Stimulated activated CD8-positive, alpha-beta memory T cell treated with anti-CD3 and anti-CD28 coated beads, Interleukin-4, amount 100 ng/mL, for 24 hours (primary cell): ENCODE data around the gene SHANK3.

Source experiments
- DNase-seq: peaks from one replicate; pipeline ENCODE4 v3.0.0-alpha.2; 2020; ENCODE audit warnings: low read depth

SHANK3 gene

DNA sequence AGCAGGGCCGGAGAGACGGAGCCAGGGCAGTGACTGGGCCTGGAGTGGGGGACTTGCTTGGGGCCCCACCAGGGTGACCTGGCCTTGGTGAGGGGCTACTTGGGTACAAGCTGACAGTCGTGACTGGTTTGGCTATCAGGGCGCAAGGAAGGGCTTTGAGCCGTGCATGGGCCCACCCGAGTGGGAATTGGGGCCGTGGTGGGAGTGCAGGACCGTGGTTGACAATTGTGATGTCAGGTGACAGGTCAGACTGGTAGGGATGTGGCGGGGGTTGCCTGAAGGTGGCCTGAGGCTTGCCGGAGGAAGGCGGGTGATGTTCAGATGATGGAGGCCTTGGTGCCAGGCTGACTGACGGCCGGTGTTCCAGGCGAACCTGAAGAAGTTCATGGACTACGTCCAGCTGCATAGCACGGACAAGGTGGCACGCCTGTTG is 5.6 kb downstream of the SHANK3 start:
- DNase-seq: no peak

DNA sequence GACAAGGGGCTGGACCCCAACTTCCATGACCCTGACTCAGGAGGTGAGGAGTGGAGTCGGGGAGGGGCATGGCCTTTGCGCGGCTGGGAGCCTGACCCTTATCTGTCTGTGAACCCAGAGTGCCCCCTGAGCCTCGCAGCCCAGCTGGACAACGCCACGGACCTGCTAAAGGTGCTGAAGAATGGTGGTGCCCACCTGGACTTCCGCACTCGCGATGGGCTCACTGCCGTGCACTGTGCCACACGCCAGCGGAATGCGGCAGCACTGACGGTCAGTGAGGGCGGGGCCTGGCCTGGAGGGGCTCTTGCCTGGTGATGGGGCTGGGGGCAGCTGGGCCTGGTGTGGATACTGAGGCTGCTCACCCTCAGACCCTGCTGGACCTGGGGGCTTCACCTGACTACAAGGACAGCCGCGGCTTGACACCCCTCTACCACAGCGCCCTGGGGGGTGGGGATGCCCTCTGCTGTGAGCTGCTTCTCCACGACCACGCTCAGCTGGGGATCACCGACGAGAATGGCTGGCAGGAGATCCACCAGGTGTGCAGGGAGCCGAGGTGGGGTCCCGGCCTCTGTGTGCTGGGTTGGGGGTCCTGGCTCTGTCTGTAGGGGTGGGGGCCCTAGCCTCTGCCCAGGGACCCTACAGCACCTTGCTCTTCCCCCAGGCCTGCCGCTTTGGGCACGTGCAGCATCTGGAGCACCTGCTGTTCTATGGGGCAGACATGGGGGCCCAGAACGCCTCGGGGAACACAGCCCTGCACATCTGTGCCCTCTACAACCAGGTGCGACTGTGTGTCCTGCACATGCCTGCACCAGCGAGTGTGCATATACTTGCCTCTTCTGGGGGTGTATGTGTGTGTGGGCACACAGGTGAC is 6.3 kb downstream of the SHANK3 start:
- DNase-seq: no peak

DNA sequence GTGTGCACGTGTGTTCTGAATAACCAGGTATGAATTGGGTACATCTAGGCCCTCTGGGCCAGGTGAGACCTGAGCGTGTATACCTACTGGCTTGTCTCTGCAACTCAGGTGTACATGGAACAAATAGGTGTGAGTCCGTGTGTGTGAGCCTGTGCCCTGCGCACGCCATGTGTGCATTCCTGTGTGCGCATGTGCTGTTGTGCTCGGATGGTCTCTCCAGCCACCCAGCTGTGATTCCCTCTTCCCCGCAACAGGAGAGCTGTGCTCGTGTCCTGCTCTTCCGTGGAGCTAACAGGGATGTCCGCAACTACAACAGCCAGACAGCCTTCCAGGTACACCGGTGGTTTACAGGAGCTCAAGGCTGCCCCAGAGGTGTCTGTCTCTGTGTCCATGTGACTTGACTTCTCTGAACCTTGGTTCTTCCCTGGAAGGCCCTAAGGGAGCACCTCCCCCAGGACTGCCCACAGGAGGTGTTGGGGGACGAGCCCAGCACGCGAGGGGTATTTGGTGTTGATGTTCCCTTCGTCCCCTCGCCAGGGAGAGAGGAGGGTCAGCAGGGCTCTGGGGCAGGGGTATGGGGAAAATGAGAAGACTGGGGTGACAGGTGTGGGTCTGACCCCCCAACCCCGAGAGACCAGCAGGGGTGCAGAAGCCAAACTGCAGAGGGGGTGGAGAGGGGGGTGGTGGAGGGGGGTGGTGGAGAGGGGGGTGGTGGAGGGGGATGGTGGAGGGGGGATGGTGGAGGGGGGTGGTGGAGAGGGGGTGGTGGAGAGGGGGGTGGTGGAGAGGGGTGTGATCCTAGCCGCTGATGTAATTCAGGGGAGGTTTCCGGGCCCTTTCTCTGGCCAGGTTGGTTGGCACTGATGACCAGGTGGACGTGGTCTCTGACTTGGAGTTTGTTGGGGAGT is 10.7 kb downstream of the SHANK3 start:
- no peak for DNase-seq

DNA sequence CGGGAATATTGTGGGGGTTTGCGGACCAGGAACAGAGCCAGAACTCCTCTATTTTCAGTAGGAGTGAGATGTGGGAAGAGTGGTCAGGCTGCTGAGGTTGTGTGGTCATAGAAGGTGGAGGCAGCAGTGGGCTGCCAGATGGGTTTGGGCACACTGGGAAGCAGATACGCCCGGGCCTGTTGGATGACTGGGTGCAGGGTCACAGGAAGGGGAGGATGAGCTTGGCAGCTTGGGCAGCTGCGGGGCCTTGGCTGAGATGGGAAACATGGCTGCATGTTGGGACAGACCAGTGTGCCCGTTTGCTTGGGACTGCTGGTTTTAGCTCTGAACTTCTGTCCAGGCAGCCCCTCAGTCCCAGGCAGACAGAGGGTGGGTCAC is 11.4 kb downstream of the SHANK3 start:
- DNase-seq: no peak

DNA sequence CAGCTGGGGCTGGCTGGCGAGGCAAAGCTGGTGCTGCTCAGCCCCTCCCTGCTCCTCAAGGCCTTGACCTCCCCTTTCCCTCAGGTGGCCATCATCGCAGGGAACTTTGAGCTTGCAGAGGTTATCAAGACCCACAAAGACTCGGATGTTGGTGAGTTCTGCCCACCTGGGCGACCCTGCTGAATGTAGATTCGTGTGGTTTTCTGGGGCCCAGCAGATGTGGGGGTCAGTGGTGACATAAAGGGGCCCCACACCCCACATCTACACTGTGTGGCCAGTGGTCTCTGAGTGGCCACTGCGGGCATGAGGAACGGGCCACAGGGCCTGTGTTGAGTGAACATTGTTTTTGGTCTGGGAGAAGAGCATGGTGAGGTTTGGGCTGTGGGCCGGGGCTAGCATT is 11.9 kb downstream of the SHANK3 start:
- no peak for DNase-seq

DNA sequence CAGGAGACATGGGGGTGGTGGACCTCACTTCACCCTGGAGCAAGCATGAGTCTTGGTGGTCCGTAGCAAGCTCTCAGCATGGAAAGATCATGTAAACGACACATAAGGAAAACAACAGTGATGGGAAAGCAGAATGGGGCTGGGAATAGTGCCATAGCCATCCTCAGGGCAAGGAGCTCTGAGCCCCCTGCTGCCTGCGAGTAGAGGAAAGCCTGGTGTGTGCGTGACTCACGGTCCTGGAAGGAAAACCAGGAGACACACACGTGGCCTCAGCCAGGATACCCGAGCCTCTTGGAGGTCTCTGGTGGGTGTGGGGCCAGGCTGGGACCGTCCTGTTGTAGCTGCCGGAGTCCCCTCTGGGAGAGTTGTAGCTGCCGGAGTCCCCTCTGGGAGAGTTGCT is 12.4 kb downstream of the SHANK3 start:
- DNase-seq: no peak

DNA sequence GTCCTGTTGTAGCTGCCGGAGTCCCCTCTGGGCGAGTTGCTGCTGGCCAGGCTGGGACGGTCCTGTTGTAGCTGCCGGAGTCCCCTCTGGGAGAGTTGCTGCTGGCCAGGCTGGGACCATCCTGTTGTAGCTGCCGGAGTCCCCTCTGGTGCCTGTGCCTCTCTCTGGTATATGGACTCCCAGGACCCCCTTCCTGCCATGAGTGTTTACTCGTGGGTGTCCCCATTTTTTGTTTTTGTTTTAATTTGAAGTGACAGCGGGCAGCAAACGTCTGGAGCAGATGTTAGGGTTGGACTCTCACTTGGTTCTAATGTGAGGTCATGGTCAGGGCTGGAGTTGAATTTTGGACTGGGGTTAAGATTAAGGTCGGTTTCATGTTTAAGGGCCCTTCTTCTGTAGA is 14.2 kb downstream of the SHANK3 start:
- no peak for DNase-seq

DNA sequence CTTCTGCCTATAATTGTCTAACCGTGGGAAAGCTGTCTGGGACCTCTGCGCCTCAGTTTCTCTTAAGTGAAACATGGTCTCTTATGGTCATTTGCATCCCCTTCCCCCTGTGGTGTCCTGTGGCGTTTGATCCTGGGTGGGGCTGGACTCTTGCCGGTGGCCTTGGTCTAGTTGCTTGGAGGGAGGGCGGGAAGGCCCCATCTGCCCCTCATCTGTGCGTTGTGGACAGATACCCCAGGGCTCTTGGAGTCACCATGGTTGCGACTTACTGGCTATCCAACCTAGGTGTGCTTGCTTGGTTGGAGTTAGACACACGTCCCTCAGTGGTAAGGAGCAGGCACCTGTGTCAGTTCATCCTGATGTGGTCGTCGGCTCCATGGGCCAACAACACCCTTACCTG is 15.2 kb downstream of the SHANK3 start:
- DNase-seq: no peak

DNA sequence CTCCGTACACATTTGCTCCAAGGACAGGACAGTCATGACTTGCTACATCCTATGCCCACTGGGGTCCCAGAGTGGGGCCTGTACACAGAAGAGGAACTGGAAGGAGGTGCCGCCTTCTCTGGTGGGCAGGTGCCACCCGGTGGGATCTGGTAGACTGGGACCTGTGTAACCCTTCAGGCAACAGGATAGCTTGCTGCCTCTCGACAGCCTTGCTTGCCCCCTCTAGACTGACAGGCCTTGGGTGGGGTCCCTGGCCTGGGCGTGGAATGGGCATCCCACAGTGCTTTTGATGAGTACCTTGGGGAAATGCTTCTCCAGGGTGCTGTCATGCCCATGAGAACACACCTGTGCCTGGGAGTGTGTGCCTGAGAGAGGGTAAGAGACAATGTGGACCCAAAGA is 15.8 kb downstream of the SHANK3 start:
- no peak for DNase-seq

DNA sequence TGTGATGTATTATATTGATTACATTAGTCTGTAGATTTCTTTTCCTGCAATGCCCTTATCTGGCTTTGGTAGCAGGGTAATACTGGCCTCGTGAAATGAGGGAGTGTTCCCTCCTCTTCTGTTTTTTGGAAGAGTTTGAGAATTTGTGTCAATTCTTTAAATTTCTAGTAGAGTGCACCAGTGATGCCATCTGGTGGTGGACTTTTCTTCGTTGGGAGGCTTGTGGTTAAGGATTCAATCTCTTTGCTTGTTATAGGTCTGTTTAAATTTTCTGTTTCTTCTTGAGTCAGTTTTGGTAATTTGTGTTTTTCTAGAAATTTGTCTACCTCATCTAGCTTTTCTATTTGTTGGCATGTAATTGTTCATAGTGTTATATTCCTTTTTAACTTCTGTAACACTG is 18.9 kb downstream of the SHANK3 start:
- no peak for DNase-seq

DNA sequence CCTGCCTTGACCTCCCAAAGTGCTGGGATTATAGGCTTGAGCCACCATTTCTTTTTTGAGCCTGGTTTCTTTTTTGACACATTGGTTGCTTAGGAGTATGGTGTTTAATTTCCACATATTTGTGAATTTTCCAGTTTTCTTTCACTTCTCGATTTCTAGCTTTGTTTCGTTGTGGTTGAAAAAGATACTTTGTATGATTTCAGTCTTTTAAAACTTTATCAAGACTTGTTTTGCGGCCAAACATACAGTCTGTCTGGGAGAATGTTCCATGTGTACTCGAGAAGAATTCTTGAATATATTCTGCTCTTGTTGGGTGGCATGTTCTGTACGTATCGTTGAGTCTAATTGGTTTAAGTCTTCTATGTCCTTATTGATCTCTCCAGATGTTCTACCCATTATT is 20.8 kb downstream of the SHANK3 start:
- DNase-seq: no peak

DNA sequence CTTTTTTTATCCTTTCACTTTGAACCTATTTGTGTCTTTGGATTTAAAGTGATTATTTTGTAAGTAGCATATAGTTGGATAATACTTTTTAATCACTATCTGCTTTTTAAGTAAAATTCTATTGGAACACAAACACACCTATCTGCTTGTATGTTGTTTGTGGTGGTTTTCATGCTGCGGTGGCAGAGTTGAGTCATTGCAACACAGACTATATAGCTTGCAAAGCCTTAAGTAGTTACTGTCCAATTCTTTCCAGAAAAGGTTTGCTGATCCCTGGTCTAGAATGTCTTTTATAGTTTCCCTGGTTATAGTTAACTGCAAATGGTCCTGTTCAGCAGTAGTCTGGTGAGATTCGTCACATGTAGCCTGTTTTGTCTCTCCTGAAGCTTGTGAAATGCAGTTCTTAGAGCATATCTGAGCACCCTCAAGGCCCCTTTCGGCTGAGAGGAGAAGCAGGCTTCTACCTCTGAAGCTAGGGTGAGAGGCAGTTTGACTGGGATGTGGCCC is 21.5 kb downstream of the SHANK3 start:
- DNase-seq: no peak

DNA sequence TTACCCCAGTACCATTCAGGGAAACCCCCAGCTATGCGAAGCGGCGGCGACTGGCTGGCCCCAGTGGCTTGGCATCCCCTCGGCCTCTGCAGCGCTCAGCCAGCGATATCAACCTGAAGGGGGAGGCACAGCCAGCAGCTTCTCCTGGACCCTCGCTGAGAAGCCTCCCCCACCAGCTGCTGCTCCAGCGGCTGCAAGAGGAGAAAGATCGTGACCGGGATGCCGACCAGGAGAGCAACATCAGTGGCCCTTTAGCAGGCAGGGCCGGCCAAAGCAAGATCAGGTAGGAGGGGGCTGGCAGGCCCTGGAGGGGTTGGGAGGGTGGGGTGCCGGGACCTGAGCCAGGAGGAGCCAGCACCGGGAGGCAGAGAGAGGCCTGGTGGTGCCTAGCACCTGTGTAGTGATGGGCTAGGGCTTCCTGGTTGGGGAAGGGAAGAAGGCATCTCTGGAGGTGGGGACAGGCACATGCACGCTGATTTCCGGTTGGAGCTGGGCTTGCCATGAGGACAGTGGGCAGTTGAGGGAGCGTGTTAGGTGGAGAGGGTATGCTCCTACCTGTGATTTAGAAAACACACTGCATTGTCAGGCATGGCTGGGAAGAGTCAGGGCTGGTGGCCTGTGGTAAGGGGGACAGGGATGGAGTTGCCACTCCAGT is 22.3 kb downstream of the SHANK3 start:
- DNase-seq: no peak

DNA sequence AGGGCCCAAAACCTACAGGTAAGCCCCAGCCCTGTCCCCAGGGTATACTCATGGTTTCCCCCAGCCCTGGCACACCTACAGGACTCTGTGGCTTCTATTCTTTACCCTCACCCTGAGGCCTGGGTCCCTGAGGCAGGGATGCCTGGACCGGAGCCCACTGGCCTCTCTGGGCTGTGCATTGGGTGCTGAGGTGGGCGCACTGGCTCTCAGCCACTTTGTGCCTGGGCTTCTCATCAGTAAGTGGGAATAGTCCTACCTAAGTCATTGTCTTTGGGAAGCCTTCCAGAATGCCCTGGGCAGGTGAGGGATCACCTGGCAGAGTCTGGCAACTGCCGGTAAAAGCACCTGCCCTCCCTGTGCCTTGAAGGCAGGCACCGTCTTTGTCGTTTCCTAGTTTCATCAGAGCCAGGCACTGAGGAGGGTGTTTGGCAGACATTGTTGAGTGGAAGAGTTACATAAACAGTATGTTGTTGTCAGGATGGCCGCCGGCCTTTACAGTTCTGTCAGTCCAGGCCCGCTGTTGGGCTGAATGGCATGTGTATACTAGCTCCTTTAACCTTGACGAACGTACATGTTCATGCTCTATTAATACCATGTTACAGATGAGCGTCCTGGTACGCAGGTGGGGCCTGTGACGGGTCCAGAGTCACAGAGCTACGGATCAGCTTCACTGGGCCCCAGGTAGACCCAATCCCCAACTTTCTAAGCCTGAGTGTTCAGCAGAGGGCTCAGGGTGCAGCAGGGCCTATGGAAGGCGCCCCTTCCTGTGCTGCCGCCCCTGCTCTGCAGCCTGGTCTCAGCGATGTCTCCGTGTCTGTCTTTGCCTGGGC is 23.0 kb downstream of the SHANK3 start:
- no peak for DNase-seq

DNA sequence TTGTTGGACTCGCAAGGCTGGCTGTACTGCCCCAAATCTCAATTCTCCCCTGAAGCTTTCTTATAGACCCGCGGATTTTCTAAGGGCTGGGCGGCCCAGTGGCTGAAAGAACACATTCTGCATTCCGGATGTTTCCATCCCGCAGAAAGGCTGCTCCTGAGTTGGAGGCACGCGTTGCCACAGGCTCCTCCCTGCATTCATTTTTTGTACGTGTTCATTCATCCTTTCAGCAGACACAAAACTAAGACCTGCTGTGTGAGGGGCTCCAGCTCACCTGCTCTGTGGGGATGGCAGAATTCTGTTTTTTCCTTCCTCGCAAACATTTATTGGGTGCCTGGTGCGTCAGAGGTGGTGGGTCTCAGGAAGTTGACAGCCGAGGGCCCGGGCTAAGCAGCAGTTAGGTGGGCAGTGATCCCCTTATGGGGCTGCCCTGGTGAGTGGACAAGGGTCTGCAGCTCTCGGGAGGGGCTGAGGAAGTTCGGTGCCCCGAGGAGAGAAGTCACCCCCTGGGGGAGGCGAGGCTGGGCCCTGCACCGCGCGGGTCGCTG is 23.7 kb downstream of the SHANK3 start:
- DNase-seq: no peak

DNA sequence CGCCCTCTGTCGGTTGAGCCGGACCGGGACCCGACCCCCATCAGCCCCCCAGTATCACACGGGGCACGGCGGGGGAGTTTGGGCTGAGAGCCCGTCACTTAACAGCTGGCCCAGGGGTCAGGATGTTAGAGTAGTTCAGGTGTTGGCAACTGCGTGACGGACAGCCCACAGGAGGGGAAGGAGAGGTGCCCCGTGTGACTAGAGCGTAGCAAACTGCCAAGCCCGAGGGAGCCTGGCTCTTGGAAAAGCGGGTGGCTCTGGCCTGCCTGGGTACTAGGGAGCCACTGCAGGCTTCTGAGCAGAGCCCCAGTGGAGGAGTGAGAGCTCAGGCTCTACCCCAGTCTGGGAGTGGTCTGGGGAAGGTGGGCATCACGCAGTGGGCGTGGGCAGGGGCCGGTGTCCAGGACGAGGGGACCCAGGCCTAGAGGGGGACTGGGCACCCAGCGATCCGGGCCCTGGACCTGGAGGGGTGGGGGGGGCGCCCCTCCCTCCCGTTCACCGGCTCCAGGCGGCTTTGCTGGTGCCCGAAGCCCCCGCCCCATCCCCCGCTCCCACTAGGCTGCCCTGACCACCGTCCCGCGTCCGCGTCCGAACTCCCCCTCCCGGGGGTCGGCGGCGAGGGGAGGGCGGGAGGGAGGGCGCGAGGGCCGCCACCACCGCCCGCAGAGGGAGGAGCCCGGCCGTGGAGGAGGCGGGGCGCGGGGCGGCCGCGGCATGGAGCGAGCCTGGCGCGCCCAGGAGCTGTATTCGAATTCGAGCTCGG is 24.4 kb downstream of the SHANK3 start:
- DNase-seq: no peak

DNA sequence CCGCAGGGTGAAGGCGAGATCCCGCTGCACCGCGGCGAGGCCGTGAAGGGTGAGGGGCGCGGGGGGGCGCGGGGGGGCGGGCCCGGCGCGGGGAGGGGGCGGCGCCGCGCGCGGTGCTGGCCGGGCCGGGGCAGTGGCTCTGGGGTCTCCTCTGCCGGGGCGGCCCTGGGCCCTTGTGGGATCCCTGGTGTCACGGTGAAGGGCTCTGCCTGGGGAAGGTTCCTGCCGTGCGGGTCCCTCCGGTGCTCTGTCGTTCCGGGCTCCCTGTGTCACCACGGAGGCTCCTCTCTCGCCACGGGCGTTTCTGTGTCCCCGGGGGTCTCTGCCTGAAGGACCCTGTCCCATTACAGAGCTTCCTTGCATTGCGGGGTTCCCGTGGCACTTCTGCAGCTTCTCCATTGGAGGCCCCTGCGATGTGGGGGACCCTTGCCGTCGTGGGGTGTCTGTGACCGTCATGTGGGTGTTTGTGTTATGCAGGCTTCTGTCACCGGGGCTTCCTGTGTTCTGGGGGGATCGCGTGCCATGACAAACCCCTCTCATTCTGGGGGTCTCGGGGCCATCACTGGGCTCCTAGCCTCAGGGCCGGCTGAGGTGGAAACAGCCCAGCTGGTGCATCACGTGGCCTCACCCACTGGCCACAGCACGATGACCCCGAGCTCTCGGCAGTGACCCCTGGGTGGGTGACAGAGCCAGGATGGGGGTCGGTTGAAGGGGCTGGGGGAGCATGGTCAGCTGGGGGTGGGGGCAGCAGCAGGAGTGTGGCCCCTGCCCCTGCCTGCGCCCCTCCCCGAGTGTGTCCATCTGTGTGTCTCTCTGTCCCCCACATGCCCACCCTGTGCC is 25.3 kb downstream of the SHANK3 start:
- DNase-seq: no peak

DNA sequence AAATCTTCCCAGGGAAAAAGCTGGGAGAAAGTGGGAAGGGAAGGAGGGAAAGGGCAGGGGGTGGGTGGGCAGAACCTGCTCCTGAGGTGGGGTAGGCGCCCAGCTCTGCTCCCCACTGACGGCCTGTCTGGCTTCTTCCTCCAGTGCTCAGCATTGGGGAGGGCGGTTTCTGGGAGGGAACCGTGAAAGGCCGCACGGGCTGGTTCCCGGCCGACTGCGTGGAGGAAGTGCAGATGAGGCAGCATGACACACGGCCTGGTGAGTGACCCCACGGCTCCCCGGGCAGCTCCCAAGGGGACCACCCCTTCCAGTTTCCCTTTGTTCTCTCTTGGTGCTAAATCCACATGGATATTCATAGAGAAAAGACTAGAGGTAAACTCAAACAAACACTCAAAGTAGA is 25.9 kb downstream of the SHANK3 start:
- DNase-seq: no peak

DNA sequence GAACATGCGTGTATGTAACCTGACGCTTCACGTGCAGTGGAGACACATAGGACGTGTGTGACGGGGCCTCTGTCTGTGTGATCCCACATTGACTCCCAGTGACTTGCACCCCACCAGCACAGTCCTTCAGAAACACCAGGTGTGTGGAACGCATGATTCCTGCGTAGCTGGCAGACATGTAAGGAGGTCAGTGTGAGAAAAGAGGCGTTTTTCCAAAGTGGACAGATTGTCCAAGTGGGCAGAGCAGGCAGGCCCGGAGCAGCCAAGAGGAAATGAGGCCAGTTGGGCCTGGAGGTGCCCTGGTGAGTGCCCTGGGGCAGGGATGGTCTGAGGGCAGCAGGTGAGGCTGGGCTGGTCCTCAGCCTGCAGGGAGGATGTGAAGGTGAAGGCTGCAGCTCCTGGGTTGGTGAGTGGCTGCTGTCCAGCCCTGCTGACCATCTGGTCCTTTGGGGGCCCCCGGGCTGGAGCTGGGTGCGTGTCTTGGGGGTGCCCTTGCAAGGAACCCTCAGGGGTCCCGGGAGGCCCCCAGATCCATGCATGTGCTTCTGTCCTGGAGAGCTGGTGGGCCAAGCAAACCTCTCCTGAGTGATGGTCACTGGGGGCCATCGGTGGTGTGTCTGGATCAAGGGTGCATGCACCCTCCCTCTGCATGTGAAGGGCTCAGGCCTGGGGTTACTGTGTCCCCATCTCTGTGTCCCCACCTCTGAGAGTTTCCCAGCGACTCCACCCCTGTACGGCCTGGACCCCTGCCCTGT is 26.6 kb downstream of the SHANK3 start:
- no peak for DNase-seq
